Esophagus muscularis mucosa (tissue), 3 donors: Measurements from ENCODE around the gene MAP6.

ENCODE experiments used
- CTCF ChIP-seq, 3 experiments: fragments of 200-600 bp in 2 of 3; fragments of 450-650 bp in 1 of 3; sonication (generic) in 2 of 3; IDR thresholded peaks; one replicate each; pipeline ENCODE4 v1.5.1; 2017 to 2019; ENCODE audit warnings: antibody characterized with exemption in 3 of 3, mild to moderate bottlenecking in 2 of 3, moderate library complexity in 1 of 3
- POLR2A ChIP-seq: fragments of 450-650 bp; IDR thresholded peaks from one replicate; pipeline ENCODE4 v1.6.1; 2017; ENCODE audit warnings: antibody characterized with exemption, moderate library complexity, mild to moderate bottlenecking, low read depth

- TF ChIP-seq POLR2A (no peak), CTCF (IDR thresholded peaks at IDR 0.05) (peak in 2 of 3 experiments; percentile 10 to 30)
Measured at GRCh38 chr11:75574698-75575602, 93.9 kb downstream of the MAP6 start.
